Mesenteric fat pad (tissue), 1 donor: Measurements from ENCODE around the gene CEP164. TPM values are rescaled to one million over a fixed set of nuclear protein-coding genes. Genes with fewer than 3 reads are reported as not detected.
"Not testable (repeated sequence)": the region's sequence is repeated elsewhere in the genome, so short reads cannot be mapped to it uniquely, and the experiment has no call there.

Source experiments
- DNase-seq: peaks from one replicate; pipeline ENCODE4 v3.0.0-alpha.2; 2020; ENCODE audit warnings: low spot score
- total RNA-seq: library from RNA; stranded (reverse); fragmentation: NEBNext Ultra II Directional; extraction: Animal tissue kit (Norgen Biotek cat#: 25700); gene quantifications from one replicate; pipeline ENCODE4 v1.2.1, GENCODE V29; 2021
- donor health status: DM: yes; HTN: yes; CAD: no.

CEP164 gene
- total RNA-seq, 1 donor from 2014 or later, result 19.2 TPM

DNA sequence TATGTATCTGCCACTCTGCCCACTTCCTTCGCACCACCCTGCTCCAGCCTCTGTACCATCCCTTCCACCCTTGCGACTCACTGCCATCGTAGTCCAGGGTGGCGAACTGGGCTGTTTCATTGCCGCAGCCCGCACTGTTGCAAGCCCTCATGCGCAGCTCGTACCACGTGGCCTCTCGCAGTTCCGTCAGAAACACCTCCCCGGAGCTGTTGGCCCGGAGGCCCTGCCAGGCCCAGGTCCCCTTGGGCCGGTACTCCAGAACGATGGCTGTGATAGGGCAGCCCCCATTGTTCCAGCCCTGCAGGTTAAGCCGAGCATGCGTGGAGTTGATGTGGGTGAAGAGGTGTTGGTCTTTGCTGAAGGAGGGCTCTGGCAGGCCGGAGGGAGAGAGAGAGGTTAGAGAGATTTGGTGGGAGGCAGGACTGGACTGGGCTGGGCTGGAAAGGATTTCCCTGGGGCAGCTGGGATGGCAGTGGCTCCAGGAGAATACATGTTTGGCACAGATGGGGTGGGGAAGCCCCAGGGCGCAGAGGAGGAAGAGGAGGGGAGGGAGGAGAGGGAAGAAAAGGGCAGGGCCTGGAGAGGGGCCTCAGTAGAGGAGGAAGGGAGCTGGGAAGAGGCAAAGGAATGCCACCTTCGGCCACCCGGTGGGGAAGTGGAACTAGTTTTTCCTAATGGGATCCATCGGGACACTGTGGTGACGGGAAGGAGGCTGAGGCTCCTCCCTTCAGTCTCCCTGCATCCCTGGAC lies 109.6 kb downstream of the CEP164 start:
- no peak for DNase-seq

DNA sequence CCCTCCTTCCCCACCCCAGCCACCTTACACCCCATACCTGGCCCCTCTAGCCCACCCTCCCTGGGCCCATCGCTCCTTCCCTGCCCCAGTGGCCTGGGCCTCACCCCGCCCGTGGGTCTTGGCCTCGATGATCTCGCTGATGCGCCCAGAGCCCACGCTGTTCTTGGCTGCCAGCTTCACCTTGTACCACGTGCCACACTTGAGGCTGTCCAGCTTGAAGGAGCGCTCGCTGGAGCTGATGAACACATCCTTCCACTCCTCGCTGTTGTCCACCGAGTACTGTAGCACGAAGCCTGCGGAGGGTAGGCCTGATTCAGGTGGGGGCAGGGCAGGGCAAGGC lies 110.1 kb downstream of the CEP164 start:
- no peak for DNase-seq

DNA sequence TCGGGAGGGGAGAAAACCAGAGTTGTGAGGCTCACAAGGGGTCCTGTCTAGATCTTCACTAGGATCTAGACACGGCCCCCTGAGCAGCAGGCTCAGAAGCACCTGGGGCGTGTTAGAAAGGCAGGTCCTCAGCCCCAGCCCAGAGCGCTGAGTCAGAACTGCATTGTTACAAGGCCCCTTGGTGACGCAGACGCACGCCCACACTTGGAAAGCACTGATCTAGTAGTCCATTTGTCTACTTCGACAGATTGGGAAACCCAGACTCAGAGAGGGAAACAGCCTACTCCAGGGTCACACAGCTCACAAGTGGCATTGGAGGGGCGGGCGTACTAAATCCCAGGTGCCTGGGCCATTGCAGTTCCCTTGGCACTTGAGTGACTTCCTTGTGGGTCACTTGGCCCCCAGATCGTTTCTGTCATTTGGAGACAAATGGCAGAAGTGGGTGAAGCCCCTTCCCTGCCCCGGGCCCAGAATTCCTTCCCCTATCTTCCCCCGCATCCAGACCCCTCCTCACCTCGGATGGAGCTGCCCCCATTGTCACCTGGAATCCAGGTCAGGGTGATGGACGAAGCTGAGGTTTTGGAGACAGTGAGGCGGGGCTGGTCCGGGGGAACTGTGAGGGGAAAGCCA lies 110.8 kb downstream of the CEP164 start:
- no peak for DNase-seq

DNA sequence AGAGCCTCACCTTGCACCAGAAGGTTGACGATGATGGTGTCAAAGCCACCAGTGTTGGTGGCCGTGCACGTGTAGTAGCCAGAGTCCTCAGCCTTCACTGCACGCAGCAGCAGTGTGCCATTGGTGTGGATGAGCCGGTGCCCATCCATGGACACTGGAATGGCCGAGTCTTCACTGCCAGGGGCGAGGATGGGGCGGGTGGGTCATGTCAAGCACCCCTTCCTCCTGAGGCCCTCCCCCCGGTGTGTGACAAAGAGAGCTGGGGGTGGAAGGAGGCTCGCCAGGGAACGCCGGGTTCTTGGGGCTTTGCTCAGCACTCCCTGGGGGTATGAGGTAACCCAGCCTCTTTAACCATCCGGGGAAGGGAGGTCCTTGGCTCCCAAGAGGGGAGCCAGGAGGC lies 111.6 kb downstream of the CEP164 start:
- DNase-seq, result no peak

DNA sequence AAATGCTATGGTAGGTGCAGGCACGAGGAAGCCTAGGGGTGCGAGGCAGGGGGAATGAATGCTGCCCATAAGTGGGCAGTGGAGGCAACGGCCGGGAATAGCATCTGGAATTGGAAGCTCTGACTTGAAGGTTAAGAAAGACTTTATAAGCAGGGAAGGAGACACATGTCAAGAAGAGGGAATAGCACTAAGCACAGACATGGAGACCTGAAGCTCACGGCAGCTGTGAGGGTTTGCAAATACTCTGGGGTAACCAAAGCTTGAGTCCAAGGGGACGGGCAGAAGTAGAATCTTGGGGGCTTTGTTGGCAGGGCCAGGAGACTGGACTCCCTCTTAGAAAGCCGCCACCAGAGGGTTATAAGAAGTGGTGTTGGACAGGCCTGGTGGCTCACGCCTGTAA lies 112.6 kb downstream of the CEP164 start:
- DNase-seq, result no peak

DNA sequence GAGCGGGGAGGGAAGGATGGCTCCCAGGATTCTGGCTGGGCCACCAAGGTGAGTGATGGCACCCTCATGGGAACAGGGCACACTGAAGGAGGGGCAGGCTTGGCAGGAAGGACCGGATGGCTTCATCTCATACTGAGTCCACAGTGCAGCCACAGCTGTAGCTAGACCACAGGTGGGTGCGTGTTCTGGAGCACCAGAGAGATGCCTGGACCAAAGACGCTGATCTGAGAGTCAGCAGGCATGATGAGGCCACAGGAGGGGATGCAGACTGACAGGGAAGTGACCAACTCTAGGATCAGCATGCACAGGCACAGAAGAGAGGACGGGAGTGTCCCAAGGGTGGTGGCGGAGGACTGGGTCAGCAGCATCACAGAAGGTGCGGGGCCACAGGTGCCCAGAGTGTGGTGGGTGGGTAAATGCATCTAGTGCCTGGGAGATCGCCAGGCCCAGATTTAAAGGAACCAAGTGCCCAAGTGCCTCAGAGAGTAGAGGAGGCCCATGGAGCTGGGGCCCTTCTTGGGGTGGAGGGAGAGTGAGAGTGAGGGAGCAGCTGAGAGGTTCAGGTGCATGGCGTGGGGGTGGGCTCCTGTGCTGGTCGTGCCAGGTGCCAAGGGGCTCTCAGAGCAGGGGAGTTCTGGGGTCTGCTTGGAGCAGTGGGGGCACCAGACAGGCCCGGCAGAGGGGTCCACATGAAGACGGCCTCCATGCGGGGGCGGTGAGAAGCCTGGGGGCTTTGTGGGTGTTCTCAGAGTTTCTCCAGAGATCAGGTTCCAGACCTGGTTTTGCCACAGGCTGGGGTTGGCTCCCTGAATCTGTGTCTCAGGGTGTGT lies 113.7 kb downstream of the CEP164 start:
- DNase-seq, result no peak

DNA sequence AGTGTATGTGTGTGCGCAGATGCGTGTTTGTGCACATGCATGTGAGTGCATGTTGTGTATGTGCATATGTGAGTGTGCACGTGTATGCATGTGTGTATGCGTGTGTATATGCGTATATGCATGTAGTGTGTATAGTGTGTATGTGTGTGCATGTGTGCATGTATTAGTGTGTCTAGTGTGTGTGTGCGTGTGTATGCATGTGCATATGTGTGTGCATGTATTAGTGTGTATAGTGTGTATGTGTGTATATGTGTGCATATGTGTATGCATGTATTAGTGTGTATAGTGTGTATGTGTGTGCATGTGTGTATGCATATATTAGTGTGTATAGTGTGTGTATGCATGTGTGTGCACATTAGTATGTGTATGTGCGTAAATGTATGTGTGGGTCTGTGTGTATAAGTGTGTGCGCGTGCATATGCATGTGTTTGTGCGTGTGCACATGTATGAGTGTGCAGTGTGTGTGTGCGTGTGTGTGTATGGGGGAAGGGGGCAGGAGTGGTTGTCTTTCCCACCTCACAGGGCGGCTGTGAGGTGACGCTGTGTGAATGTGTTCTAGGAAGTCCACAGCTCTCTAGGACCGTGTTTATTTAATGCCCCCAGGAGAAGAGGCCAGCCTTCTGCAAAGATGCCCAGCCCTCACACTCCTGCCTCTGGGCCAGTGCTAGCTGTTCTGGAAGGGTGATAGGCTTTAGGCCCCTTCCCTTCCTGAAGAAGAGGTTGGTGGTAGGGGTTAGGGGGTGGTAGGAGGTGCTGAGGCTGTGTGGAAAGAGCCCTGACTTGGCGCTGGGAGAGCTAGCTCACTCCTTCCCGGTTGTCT lies 114.6 kb downstream of the CEP164 start:
- no peak for DNase-seq

DNA sequence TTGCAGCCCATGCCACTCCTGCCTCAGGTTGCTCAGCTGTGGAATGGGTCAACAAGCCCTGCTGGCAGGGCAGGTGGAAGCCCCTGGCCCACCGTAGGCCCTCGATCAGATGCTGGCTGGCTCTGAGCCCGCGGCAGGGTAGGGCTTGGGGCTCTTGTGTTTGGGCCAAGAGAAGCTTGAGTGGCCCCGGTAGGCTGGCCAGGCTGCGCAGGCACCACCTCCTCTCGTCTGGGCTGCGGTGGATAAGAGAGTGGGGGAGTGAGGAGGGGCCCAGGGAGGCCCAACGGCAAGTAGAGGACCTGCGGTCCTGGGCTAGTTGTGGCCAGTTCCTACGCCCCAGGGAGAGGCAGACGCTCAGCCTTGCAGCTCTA lies 115.2 kb downstream of the CEP164 start:
- no peak for DNase-seq

DNA sequence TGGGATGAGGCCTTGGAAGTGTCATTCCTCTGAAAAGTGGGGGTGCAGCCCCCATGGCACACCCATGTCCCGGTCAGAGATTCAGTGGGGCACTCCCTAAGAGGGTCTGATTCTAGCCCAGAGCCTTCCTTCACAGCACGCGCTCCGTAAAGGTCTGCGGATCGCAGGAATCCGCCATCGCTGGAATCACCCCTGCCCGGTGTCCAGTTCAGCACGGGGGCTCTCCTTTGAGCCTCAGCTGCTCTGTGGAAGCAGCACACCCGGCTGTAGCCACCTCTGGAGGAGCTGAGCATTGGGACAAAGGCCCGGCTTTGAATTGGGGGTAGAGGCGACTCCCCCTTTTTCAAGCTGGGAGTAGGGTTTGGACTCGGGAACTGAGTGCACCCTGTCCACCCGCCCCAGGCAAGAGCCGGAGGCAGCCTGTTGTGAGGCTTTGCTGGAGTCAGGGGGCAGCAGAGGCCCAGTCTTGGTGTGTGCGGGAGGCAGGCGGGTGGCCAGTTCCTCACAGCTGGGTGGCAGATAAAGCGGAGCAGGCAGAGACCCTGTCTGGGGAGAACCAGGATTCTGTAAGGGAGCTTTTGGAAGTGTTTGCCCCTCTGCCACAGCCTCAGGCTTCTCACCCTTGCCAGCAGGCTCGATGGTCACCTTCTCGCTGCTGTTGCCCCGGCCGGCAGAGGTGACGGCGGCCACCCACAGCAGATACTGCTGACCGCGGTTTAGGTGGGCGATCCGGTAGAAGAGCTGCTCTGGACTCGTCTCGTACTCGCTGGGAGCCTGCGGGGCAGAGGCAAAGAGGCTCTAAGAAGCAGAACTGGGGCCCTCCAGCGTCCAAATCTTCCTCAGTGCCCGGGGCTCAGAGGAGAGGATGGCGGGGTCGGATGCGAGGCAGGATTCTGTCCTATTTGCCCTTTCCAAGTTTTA lies 115.9 kb downstream of the CEP164 start:
- DNase-seq, result no peak

DNA sequence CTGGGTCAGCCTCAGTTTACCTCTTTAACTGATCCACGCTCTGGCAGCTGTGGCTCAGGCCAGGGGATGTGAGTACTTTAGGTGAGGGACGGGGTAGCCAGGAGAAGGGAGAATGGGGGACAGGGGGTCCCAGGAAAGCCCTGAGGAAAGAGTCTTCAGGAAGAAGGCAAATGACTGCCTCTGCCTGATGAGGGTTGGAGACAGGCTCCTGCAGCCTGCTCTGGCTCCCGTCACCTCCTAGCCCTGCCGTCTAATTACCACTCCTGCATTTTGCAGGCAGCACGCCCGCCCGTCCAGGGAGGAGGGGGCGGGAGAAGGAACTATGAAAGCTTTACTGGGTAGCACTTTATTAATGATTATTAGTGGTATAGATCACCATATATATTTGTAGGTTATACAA lies 116.6 kb downstream of the CEP164 start:
- no peak for DNase-seq

DNA sequence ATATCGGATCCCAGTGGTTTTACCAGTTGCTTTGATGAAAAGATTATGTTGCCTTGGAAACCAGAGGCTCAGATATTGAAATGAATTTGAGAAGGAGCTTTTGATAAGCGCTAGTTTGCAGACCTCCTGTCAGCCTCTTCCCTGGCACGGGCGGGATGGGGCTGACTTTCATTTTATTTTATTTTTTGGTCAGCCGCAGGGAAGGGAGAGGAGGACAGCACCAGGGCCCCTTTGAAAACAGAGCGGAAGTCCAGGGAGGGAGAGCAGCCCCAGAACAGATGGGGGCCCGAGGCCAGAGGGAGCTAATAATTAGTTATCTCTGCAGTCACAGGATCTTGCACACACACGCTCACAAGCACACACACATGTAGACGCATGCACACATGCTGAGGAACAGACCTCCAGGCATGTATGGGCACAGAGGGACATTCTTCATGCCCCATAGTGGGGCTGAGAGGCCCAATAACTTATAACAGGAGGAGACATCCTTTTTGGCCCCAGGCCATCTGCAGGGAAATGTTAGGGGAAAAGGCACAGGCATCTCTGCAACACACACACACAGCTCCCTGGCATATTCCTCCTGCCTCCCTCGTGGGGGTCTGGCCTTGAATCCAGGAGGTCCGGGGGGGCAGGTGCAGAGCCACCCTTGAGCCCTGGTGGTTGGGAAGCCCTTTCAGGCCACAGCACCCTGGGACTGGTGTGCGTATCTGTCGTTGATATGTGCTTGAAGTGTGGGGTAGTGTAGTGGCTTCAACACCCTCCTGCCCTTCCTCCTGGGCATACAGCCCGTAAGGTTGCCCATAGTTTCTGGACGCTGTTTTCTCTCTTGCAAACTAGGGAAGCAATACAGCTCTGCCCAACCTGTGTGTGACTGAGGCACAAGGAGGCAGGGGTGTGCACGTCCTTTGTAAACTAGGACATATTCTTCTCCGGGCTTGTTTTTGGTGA lies 117.3 kb downstream of the CEP164 start:
- DNase-seq, result no peak

DNA sequence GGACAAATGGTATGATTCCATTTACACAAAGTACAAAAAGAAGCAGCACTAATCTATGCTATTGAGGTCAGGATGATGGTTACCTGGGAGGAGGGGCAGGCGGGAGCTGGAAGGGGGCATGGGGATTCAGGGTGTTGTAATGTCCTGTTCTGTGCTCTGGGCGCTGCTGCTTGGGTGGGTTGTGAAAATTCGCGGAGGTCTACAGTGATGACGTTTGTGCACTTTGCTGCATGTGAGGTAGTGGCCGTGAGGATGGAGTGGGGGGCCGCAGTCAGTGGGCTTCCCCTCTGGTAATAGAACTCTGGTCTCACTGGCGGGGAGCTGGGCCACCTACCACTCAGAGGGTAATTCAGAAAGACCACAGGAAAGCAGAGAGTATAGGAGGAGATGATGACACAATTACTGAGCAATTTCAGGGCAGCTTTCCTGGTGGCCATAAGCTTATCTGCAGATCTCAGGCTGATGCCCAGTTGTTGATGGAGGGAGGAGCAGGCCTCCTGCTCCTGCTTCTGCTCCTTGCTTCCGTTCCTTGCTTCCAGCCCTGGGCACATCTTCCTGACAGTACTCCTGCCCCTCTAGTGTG lies 121.5 kb downstream of the CEP164 start:
- no peak for DNase-seq

DNA sequence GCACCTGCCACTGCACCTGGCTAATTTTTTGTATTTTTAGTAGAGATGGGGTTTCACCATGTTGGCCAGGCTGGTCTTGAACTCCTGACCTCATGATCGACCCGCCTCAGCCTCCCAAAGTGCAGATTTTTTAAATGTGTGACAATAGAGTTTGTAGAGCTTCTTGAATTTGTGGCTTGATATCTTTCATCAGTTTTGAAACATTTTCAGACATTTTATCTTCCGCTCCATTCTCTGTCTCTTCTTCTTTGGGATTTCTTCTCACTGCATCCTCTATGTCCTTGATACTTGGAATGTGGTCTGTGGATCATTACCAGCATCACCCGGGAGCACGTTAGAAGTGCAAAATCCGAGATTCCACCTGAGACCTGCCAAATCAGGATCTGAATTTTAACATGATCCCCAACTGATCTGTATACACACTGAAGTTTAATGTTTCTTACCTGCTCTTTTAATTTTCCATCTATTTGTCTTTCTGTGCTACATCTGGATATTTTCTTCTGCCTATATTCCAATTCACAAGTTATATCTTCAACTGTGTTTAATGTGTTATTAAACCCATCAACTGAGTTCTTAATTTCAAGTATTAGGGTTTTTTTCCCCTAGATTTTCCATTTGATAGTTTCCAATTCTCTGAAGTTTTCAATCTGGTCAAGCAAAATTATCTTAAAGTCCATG lies 126.4 kb downstream of the CEP164 start:
- no peak for DNase-seq

DNA sequence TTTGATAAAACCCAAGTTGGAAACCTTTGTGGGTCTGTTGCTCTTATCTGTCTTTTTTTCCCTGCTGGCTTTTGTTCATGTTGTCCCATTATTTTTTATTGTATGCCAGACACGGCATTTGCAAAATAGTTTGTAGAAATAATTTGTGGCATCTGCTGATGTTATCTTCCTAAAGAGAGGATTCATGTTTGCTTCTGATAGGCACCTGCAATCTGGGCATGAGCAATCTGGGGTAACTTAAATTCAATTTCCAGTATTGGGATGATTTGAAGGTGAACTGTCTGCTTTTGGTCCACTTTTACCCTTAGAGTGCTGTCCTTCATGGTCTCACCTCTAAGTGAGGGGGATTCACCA lies 126.9 kb downstream of the CEP164 start:
- no peak for DNase-seq

DNA sequence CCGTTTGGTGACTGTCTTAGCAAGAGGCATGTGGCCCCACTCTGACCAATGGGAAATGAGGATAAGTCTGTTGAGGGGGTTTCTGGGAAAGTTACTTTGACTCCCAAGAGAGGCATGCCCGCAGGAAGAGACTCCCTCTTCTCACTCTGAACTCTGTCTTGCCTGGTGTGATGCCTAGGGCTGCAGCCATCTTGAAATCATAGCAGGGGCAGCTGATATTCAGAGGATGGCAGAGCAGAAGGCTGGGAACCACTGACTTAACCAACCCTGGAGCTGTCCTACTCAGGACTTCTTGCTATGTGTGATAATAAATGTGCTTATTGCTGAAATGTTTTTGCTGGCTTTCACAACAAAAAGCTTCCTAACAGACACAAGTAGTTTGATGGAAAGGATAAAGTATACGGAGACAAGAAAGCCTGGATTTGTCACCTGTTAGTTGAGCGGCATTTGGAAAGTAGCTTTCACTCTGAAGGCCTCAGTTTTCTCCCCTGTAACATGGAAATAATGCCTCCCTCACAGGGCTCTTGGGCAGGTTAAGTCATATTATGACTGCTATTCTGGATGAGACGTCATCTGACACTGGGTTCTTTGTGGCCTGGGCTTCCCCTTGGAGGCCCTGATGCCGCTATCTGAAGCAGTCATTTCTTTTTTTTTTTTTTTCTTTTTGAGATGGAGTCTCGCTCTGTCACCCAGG lies 128.5 kb downstream of the CEP164 start:
- DNase-seq, result no peak

DNA sequence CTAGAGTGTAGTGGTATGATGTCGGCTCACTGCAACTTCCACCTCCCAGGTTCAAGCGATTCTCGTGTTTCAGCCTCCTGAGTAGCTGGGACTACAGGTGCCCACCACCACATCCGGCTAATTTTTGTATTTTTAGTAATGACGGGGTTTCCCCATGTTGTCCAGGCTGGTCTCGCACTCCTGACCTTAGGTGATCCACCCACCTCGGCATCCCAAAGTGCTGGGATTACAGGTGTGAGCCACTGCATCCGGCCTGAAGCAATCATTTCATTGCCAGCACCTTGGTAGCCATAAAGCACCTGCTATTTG lies 129.0 kb downstream of the CEP164 start:
- not testable (repeated sequence) for DNase-seq

DNA sequence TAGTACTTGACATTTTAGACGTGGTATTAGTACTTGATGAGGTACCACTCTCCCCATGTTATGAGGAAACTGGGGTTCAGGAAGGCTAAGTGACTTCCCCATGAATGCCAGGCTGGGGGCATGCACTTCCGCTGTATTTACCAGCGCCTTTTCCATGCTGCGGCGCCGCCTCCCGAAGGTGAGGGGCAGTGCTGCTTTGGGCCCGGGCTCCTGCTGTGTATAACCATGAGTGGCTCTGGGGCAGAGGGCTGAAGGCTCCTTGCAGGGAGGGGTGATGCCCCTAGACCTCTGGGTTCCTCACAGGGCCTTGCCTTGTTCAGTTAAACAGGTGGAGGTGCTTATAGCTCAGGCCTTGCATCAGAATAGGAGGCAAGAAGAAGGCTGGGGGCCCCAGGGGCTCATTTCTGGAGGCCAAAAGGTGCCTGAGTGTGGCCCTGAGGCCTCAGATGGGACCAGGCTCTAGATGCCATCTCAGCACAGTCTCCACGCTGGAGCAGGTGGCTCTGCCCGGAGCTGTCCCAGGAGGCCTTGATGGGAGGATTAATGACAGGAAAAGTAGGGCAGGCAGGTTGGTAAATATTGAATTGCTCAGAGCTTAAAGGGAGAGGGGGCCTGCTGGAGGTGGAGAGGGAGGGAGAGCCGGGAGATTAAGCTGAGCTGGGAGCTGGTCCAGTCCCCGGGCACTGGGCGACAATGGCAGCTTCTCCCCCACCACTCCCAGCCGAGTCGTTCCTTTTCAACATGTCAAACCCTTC lies 129.6 kb downstream of the CEP164 start:
- no peak for DNase-seq
